SH-SY5Y (cell line): Measurements from ENCODE around the gene CCSER1.
A peak's percentile ranks its signal among the peaks of the same experiment; 100 is the strongest.

Experiments used
- GATA2 ChIP-seq: IDR thresholded peaks from 2 replicates; pipeline ENCODE4 v1.6.1; 2011; ENCODE audit warnings: mild to moderate bottlenecking, low read depth, low read length
- GATA3 ChIP-seq: IDR thresholded peaks from 2 replicates; pipeline ENCODE4 v1.6.1; 2011; ENCODE audit warnings: low read depth, mild to moderate bottlenecking, low read length, moderate library complexity

Gene CCSER1

GRCh38 chr4:90990284-90990683 lies 863.1 kb downstream of the CCSER1 start:
- TF ChIP-seq GATA3 (peak; percentile 74), GATA2 (peak; percentile 90)

- TF ChIP-seq GATA2, result no peak
Observed at GRCh38 chr4:90992213-90992612, 865.0 kb downstream of the CCSER1 start.

- TF ChIP-seq GATA2, result no peak
- no peak for TF ChIP-seq GATA3
Observed at GRCh38 chr4:90994851-90995574, 867.8 kb downstream of the CCSER1 start.

GRCh38 chr4:90995996-90996395 lies 868.8 kb downstream of the CCSER1 start:
- TF ChIP-seq GATA3 (no peak), GATA2 (no peak)

- TF ChIP-seq GATA3, result no peak
- TF ChIP-seq GATA2, result no peak
Observed at GRCh38 chr4:90996813-90997212, 869.6 kb downstream of the CCSER1 start.

- TF ChIP-seq GATA3 (no peak), GATA2 (no peak)
Observed at GRCh38 chr4:91015861-91016260, 888.7 kb downstream of the CCSER1 start.

- no peak for TF ChIP-seq GATA2
- TF ChIP-seq GATA3, result no peak
Observed at GRCh38 chr4:91019513-91019912, 892.3 kb downstream of the CCSER1 start.

GRCh38 chr4:91025241-91026148 lies 898.3 kb downstream of the CCSER1 start:
- TF ChIP-seq GATA3, result no peak
- no peak for TF ChIP-seq GATA2

GRCh38 chr4:91028228-91028627 lies 901.0 kb downstream of the CCSER1 start:
- no peak for TF ChIP-seq GATA3
- TF ChIP-seq GATA2, result no peak

GRCh38 chr4:91031761-91032160 lies 904.6 kb downstream of the CCSER1 start:
- TF ChIP-seq GATA2 (no peak), GATA3 (no peak)

- TF ChIP-seq GATA2, result no peak
- no peak for TF ChIP-seq GATA3
Observed at GRCh38 chr4:91032725-91033445, 905.7 kb downstream of the CCSER1 start.

GRCh38 chr4:91035276-91035675 lies 908.1 kb downstream of the CCSER1 start:
- TF ChIP-seq GATA3, result no peak
- no peak for TF ChIP-seq GATA2

- TF ChIP-seq GATA2, result no peak
Observed at GRCh38 chr4:91037951-91038350, 910.8 kb downstream of the CCSER1 start.

GRCh38 chr4:91057871-91058270 lies 930.7 kb downstream of the CCSER1 start:
- TF ChIP-seq GATA2 (no peak), GATA3 (no peak)
